Stimulated activated naive CD8-positive, alpha-beta T cell treated with anti-CD3 and anti-CD28 coated beads, Interleukin-15, Interleukin-2, amounts not matched to agents 100 U/mL and 50 U/mL, for 24 hours (primary cell): ENCODE data around the gene PACSIN1.

Source experiments
- ATAC-seq: fragments of 150-1000 bp; cut with Tn5 transposase; one replicate; pipeline ENCODE4 v1.10.0; 2021
- DNase-seq: peaks from one replicate; pipeline ENCODE4 v3.0.0; 2021

The PACSIN1 gene

DNA sequence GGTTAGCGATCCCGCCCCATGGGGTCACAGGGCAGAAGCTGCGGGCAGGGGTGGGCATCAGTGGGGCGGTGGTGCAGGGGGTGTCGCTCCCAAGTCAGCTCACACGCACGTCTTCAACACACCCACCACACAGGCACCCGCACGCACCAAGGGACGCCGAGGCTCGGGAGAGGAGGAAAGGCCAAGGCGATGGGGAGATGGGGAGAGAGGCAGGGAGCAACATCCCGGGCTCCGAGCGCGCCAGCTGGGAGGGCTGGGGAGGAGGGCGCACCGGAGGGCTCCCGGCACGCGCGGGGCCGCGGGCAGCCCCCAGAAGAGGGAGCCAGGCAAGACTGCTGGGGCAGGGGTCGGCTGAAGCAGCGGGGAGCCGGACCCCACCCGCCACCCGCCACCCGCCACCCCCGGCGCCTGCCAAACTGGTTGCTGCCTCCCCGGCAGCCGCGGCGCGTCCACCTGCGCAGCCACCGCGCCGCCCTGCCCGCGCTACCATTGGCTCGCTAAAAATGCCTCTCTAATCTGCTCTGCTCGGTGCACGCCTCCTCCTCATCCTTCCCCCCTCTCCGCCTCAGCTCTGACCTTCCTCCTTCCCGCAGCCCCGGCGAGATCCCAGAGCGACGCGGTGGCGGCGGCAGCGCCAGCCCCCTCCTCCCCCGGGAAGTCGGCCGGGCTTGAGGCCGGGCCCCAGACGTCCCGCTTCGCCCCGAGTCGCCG, at the start of gene PACSIN1:
PACSIN1 (plus strand) TSS at position 546 of the 711 bp plus-strand sequence. CDS start 60,230 bp downstream, outside the sequence.
- no peak for ATAC-seq
- peak; percentile 21 for DNase-seq

GRCh38 chr6:34416877-34417371, 49.0 kb upstream of the PACSIN1 start:
- DNase-seq (no peak), ATAC-seq (no peak)

DNA sequence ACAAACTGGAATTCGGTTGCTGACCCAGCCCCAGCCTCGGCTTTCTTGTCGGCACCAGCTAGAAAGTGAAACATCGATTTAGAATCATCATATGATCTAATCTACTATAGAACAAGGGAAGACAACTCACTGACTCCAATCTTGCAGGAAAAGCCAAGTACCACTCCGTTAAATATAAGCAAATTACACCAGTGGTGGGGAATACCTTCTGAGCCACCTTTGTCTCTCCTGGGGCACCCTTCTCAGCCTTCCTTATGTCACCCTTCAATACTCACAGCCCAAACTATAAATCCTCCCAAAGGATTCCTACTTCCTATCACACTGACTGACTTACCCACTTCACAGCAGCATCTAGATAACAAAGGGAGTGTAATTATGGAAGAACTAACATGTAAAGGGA, 47.5 kb upstream of the PACSIN1 start:
- ATAC-seq: no peak
- DNase-seq: no peak

- ATAC-seq (no peak), DNase-seq (no peak)
Observed at GRCh38 chr6:34423254-34423653, 42.6 kb upstream of the PACSIN1 start.

GRCh38 chr6:34424200-34425131, 41.4 kb upstream of the PACSIN1 start:
- DNase-seq (no peak), ATAC-seq (no peak)

GRCh38 chr6:34425132-34425497, 40.8 kb upstream of the PACSIN1 start:
- peak; percentile 25 for DNase-seq
- ATAC-seq: peak; percentile 1

- peak; percentile 96 for DNase-seq
Observed at GRCh38 chr6:34425498-34426410, 40.1 kb upstream of the PACSIN1 start, which contains the start of gene RPS10. Gene RPS10 (minus strand): TSS chr6:34426069. CDS start chr6:34425221, 848 bp downstream.

GRCh38 chr6:34435916-34436315, 30.0 kb upstream of the PACSIN1 start:
- no peak for DNase-seq
- no peak for ATAC-seq

More at GRCh38 chr6:34425498-34426410, 40.1 kb upstream of the PACSIN1 start, which contains the start of gene RPS10:
- peak; percentile 91 for ATAC-seq

- DNase-seq: no peak
- ATAC-seq: no peak
Observed at GRCh38 chr6:34436803-34437643, 28.9 kb upstream of the PACSIN1 start.

- ATAC-seq: no peak
- no peak for DNase-seq
Observed at GRCh38 chr6:34437644-34437970, 28.3 kb upstream of the PACSIN1 start.

DNA sequence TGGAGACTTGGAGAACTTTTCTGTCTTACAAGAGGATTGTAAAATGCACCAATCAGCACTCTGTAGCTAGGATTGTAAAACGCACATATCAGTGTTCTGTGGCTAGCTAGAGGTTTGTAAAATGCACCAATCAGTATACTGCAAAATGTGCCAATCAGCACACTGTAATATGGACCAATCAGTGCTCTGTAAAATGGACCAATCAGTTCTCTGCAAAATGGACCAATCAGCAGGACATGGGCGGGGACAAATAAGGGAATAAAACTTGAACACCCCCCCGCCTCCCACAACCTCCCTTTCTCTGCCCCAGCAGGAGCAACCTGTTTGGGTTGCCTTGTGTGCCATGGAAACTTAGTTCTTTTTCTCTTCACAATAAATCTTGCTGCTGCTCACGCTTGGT, 27.2 kb upstream of the PACSIN1 start:
- no peak for ATAC-seq
- no peak for DNase-seq

DNA sequence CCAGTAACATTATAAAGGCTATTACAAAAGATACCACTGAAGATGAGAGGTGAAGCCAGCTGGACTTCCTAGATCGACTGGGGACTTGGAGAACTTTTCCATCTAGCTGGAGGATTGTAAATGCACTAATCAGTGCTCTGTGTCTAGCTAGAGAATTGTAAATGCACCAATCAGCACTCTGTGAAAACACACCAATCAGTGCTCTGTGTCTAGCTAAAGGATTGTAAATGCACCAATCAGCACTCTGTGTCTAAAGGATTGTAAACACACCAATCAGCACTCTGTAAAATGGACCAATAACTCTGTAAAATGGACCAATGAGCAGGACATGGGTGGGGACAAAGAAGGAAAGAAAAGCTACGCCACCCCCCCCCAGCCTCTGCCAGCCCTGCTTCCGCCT, 26.4 kb upstream of the PACSIN1 start:
- ATAC-seq: no peak
- no peak for DNase-seq

GRCh38 chr6:34441526-34441925, 24.4 kb upstream of the PACSIN1 start:
- no peak for ATAC-seq
- DNase-seq: no peak

DNA sequence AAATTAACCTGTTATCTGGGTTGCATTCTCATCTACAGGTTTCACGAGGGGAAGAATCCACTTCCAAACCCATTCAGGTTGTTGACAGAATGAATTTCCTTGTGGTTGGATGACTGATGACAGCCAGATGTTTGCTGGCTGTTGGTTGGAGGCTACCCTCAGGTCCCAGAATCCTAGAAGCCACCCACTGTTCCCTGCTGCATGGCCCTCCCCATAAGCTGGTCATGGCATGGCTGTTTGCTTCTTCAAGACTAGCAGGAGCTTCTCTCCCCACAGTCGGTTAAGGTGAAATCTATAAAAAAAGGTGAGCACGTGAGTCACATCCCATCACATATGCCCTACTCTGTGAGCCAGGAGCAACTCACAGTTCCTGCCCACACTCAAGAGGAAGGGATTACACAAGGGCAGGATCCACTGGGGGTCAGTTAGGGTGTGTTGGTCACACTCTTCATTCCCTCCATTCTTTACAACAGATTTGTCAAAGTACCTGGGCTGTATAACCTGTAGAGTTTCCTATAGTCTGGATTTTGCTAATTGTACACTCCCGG, 20.5 kb upstream of the PACSIN1 start:
- DNase-seq (no peak), ATAC-seq (no peak)

DNA sequence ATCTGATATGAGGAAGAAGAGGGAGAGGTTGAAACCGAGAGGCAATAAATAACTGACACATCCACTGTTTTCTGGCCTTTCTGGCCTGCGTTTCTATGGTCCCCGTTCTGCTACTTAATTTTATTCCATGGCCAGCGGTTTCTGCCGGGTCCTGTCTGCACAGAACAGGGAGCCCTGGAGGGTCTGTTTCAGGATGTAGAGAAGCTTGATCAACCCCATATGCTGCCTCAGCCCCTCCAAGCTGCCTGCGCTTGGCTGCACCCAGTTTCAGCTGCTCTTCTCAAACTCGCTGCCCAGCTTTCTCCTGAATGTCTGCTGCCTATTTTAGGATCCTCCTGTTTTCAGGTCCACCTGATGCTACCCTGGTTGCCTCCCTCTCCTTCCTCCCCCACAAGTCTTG, 18.5 kb upstream of the PACSIN1 start:
- DNase-seq (no peak), ATAC-seq (no peak)

- ATAC-seq (no peak), DNase-seq (no peak)
Observed at GRCh38 chr6:34447910-34448309, 18.0 kb upstream of the PACSIN1 start.

- no peak for DNase-seq
- ATAC-seq: no peak
Observed at GRCh38 chr6:34451192-34451591, 14.7 kb upstream of the PACSIN1 start.

DNA sequence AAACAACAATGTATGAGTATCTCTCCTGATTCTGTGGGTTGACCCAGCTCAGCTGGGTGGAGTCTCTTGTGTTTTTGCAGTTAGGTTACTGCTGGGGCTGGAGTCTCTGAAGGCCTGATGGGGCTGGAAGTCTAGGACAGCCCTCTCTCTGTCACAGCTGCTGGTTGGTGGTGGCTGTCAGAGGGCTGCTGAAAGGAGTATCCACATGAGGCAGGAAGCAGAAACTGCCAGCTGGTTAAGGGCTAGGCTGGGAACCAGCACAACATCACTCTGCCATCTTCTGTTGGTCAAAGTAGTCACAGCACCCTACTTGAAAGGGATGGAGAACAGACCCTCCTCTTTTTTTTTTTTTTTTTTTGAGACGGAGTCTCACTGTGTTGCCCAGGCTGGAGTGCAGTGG, 10.0 kb upstream of the PACSIN1 start:
- ATAC-seq: no peak
- DNase-seq: no peak

GRCh38 chr6:34457382-34457741, 8.5 kb upstream of the PACSIN1 start:
- ATAC-seq: no peak
- no peak for DNase-seq

DNA sequence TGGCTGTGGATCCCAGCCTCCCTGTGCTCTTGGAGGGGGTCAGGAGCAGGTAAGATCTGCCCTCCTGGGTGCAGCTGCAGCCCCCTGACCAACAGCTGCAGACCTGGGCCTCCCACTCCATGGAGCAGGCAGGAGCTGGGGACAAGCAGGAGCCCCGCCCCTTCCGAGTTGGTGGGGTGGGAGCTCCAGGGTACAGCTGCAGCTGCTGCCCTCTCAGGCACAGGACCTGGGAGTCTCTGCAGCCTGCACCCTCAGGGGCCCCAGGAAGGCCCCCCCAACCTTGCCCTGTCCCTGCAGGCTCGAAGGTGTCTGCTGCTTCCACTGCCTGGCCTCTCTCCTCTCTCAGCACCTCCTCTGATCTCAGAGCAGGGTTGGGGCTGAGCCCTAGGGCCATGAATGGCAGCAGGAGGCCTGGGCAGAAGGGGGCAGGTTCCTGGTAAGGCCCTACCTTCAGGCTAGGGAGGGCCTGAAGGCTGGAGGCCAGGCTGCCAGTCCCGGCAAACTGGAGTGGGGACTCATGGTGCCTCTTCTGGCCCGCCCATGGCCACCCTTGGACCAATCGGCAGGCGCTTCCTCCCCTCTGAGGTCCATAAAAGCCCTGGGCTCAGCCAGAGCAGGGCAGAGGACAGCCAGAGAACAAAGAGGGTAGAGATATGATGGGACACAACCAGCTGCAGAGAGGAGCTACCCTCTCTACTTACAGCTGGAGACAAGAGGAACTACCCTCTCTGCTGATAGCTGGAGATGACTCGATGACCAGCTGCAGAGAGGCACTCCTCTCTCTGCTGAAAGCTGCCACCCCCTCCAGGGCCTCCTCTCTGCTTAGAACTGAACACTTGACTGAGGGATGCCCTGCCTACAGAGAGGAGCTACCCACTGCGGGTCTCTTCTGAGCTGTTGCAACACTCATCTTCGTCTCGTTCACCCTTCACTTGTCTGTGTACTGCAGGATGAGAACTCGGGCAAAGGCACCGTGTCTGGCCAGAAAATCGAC, 7.8 kb upstream of the PACSIN1 start:
- no peak for ATAC-seq

More for the DNA sequence above, 7.8 kb upstream of the PACSIN1 start:
- no peak for DNase-seq
